NCI-H2029 treated with DMSO at 0.1 percent for 48 hours (cell line): ENCODE measurements around the gene ZNF229.
"Not testable (repeated sequence)": the region's sequence is repeated elsewhere in the genome, so short reads cannot be mapped to it uniquely, and the experiment has no call there.

Experiments used
- DNase-seq: peaks from one replicate; lab custom pipeline; 2025; lab: John Stamatoyannopoulos, UW

ZNF229 gene

DNA sequence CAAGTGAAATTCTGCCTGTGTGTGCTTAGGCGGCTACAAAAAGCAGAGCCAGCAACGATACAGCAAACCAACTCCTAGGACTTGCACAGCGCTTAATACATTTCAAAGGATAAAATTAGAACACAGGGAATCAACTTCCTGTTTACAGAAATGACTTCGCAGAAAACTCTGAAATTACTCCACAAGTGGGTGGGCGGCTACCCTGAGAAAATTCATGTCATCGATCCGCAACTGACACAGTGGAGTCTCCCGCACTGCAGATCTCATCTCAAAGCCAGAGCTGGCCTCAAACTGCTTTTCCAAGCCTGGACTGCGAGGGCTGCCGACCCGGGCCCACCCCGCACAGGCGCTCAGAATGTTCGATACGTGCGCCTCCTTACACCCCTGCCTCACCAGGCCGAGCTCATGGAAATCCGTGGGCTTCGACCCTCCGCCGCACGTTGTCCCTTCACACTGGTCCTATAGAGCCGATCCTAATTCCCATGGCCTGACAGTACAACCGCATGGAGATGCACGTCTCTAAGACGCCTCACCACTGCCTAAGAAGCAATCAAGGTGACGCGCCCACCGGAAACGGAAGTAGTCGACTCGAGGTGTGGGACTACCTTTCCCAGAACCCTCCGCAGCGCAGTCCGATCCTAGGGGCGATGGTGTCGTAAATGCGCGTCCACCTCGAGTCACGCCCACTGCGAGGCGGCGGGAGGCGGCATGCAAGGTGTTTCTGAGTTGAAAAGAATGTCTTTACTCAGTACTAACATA, at the start of gene ZNF229:
Gene ZNF229 (minus strand): TSS at position 557 of the 759 bp plus-strand sequence. CDS start 5,625 bp downstream, outside the sequence.
- peak; percentile 82 for DNase-seq

DNA sequence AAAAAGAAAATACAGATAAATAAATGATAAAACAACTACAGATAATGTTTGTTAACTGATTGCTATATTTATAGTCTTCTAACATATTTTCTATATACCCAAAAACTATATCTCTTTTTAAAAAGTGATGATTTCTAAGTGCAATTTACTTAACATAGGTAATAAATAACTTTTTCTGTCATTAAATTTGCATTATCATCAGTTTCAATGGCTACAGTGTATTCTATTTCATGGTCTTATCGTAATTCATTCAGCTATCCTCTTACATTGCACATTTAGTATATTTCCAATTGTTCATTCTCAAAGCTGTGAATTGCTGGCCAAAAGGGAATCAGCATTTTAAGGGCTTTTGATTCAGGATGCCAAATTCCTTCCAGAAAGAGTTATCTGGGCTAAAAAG, 48.4 kb upstream of the ZNF229 start:
- DNase-seq = no peak

DNA sequence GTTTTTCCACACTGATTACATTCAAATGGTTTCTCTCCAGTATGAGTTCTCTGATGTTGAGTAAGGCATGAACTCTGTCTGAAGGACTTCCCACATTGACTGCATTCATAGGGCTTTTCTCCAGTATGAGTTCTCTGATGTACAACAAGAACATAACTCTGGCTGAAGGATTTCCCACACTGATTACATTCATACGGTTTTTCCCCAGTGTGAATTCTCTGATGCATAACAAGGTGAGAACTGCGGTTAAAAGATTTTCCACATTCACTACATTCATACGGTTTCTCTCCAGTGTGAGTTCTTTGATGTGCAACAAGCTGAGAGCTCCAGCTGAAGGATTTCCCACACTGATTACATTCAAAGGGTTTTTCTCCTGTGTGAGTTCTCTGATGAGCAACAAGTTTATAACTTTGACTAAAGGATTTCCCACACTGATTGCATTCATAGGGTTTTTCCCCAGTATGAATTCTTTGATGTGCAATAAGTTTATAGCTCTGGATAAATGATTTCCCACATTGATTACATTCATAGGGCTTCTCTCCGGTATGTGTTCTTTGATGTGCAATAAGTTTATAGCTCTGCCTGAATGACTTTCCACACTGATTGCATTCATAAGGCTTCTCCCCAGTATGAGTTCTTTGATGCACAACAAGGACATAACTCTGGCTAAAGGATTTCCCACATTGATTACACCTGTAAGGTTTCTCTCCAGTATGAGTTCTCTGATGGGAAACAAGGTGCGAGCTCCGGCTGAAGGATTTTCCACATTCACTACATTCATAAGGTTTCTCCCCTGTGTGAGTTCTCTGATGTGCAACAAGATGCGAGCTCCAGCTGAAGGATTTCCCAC, 28.5 kb upstream of the ZNF229 start:
- DNase-seq = no peak

GRCh38 chr19:44468730-44469129, 20.5 kb upstream of the ZNF229 start:
- DNase-seq = not testable (repeated sequence)

DNA sequence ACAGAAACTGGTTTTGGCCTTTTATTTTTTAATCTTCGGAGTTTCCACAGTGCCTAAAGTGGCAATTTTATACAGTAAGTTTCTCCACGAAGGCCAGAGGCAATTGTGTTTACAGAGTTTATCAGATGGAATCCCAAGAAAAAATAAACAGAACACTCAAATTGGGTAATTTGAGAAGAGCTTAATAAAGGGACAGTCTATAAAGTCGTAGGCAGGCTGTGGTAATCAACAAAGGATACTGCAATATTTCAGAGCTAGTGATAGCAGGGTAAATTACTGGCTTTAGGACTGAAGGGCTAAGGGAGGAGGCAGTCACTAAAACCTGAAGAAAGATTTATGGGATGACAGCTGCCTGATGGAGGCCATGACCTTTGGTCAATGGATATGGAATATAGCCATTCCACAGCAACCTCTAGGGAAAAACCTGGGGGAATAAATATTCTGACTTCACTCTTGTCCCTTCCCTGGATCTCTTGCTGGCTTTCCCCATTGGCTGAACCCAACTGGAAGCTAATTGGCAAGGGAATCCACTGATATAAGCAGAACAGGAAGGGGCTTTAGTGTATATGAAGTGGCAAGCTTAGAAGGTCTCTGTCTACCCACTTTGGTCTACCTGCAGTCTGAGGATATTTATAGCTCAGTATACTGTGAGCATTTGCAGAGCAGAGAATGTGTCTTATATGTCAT, 14.5 kb upstream of the ZNF229 start:
- not testable (repeated sequence) for DNase-seq

GRCh38 chr19:44456016-44456415, 7.7 kb upstream of the ZNF229 start:
- not testable (repeated sequence) for DNase-seq

DNA sequence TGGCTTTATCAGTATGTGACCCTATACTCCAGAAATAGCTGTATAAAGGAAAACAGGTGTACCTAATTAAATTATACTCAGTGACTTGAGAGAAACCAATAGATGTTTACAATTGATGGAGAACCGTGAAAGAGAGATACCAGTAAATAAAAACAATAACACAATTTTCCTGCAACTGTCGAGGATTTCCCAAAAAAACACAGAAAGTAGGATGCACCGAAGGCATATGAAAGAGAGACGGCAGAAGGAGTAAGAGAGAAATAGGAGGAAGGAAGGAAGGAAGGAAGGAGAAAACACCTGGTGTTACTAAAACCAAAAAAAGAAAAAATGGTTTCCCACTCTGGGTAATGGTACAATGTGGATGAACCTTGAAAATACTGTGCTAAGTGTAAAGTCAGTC, 6.8 kb upstream of the ZNF229 start:
- DNase-seq = no peak

DNA sequence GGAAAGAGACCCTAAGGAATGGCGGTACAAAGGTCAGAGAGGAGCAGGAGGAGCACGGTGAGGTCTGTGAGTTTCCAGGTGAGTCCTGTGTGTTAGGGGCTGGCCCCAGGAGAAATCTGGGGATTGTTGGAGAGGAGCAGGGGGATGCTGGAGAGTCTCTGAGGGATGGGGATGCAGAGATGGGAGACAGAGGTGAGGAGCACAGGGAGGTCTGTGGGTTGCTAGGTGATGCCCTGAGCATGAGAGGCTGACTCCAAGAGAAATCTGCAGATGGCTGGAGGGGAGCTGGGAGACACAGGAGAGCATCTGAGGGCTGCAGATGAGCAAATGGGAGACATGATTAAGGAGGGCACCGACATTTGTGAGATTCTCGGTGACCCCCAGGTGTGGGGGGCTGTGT, 4.1 kb upstream of the ZNF229 start:
- no peak for DNase-seq

- no peak for DNase-seq
Observed at GRCh38 chr19:44451687-44452086, 3.4 kb upstream of the ZNF229 start.

DNA sequence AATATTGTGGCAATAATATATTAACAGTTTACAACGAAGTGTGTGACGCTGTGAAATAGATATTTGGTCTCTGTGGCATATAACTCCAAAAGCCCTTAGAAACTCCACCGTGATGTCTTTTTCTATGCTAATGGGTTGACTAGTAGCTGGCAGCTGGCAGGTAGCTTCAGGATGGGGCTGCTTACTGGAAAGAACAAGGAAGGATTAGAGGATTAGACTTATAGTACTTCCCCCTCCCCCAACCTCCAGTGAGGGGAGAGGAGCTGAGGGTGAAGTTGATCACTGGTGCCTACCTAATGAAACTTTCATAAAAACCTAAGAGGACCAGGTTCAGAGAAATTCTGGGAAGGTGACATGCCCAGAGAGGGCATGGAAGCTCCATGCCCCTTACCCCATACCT, 9.8 kb downstream of the ZNF229 start:
- DNase-seq = no peak

DNA sequence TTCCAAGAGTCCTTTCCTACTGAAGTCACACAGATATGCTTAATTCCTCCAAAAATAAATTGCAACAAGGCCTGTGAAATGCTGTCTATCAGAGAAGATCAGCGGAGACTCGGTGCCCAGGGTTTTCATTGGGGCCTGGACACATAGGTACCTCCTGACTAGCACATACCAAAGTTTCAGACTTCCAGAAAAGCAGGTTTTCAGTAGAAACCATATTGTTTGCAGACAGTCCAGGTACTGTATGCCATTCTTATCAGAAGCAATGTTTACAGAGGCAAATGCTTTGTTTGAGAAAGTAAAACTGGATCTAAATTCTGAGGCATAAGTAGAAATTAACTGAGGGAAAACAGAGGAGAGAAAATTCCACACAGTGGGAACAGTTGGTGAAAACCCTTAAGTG, 12.8 kb downstream of the ZNF229 start:
- DNase-seq = no peak

DNA sequence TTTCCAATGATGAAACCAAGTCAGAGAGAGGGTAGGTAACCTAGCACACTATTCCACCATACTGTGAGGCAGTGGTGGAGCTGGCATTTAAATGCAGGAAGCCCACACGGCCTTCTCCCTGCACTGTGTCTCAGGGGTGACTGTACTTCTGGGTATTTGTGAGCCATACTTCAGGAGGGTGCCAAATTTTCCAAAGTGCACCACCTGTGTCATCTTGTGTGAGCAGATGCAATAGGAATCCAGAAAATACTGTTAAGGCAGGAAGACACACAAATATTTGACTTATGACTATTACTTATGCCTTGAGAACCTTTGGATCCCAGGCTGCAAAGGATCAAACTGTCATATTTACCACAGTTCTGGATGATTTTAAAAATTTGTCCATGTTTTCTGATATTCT, 17.3 kb downstream of the ZNF229 start:
- DNase-seq = no peak

DNA sequence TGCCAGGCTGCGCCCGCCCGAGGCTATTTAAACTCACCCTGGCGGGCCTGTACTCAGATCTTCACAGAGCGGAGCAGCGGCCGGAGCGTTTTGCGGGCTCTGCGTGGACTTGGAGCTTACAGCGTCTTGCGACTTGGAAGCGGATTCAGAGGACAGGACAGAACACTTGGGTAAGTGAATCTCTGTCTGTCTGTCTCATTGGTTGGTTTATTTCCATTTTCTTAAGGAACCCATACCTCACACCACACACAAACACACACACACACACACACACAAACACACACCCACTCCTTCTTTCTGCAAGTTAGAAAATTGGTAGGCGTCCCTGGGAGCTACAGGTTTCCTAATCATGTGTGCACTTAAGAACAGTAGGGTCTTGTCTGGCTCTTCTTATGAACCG, 32.7 kb downstream of the ZNF229 start:
- DNase-seq = not testable (repeated sequence)

GRCh38 chr19:44401139-44402115, 46.8 kb downstream of the ZNF229 start, which contains the start of gene ZNF285:
Gene ZNF285 (minus strand): TSS chr19:44401608. CDS start chr19:44397213, 4,395 bp downstream.
- DNase-seq = no peak

DNA sequence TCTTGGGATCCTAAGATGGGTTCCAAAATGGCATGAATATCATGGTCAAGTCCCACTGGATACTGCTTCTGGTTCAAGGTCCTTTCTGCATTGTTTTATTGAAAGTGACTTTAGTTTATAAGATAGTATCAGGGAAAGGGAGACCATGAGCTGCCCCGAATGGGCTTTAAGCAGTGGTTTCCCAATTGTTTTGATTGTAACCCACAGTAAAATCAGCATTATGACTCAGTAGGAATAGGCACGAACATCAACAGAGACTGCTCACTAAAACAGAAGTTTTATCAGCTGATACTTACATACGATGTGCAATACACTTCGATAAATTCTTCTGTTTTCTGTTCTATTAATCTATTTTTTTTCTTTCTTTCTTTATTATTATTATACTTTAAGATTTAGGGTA, 59.0 kb downstream of the ZNF229 start:
- not testable (repeated sequence) for DNase-seq
